ENCODE results near the gene ZCRB1.

DNA sequence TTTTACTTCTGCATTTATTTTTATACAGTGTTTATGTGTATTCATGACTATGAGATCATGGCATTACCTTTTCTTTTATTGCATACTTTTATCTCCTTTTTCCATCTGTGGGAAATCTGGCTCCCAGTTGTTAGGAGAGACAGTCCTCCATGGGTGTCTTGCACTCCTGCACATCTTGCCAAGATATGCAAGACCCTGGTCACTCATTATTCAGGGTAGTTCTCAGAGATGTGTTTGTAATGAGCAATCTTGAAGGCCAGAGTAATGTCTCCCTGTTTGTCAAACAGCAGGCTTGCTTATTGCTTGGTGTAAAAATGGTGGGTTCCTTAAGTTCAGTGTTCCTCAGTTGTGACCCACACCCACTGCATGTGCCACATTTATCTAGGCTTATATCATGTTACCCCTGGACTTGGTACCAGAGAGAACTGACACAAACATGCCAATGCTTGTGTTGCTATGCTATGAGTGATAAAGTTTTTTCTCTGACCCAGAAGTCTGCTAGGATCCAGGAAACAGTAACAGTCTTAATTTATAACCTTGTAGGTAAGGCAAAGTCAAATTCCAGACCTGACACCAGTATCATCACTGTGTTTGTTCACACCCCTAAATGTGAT lies 36.9 kb upstream of the ZCRB1 start:
- TF ChIP-seq, protein P1, sequence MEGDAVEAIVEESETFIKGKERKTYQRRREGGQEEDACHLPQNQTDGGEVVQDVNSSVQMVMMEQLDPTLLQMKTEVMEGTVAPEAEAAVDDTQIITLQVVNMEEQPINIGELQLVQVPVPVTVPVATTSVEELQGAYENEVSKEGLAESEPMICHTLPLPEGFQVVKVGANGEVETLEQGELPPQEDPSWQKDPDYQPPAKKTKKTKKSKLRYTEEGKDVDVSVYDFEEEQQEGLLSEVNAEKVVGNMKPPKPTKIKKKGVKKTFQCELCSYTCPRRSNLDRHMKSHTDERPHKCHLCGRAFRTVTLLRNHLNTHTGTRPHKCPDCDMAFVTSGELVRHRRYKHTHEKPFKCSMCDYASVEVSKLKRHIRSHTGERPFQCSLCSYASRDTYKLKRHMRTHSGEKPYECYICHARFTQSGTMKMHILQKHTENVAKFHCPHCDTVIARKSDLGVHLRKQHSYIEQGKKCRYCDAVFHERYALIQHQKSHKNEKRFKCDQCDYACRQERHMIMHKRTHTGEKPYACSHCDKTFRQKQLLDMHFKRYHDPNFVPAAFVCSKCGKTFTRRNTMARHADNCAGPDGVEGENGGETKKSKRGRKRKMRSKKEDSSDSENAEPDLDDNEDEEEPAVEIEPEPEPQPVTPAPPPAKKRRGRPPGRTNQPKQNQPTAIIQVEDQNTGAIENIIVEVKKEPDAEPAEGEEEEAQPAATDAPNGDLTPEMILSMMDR (IDR thresholded peaks at IDR 0.05; ENCODE audit: low read length) = no peak
- TF ChIP-seq EZH2 (optimal IDR thresholded peaks at IDR 0.05; ENCODE audit: low read depth, low read length) (no peak), EZH2phosphoT487 (IDR thresholded peaks at IDR 0.05; ENCODE audit: low read length) (no peak)
